ENCODE measurements around the gene ACSL3. TPM values are rescaled to one million over a fixed set of nuclear protein-coding genes. Genes with fewer than 3 reads are reported as not detected.

The ACSL3 gene
- total RNA-seq, 1 donor from 2014 or later = 106 TPM

DNA sequence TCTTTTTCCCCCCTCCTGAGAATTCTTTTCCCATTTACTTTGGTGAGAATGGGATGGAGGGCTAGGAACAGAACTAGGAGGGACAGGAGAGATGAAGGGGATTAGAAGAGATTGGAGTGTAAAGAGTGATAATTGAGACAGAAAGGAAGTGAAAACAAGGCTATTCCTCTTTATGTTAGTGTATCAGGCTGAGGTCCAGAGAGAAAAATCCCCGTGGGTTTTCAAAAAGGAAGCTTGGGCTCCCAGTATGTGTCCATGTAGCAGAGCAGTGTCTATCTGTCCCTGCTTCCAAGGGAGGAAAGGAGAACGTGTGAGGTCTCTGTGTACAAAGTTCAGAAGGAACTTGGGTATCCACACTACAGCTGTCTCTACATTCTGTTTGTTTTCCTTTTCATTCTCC, 131.3 kb downstream of the ACSL3 start:
- Histone ChIP-seq H2AFZ (replicated peaks) (no peak overlapping the region), H3K9ac (no peak overlapping the region), H3K27ac (no peak overlapping the region)

More for the DNA sequence above, 131.3 kb downstream of the ACSL3 start:
- no peak overlapping the region for H3K4me2 ChIP-seq
- Mint-ChIP-seq H3K4me1 (no peaks in the 10 kb centered on the region), H3K4me3 (no peak overlapping the region), H3K9me3 (peaks cover 10% of the 10 kb centered on the region), H3K36me3 (no peaks in the 10 kb centered on the region), H3K27me3 (ENCODE audit: insufficient read depth, low read depth) (peaks cover 5% of the 10 kb centered on the region), H3K27ac (no peak overlapping the region)
- H3K9me3 ChIP-seq (ENCODE audit: low read depth) = no peaks in the 10 kb centered on the region
- H3K4me3 ChIP-seq = no peak overlapping the region
- H4K20me1 ChIP-seq (ENCODE audit: low read depth) = no peaks in the 10 kb centered on the region
- H3K4me1 ChIP-seq = no peaks in the 10 kb centered on the region
- no peaks in the 10 kb centered on the region for H3K27me3 ChIP-seq
- no peaks in the 10 kb centered on the region for H3F3A ChIP-seq (ENCODE audit: low read depth)
- no peaks in the 10 kb centered on the region for H3K79me2 ChIP-seq (ENCODE audit: low read depth)
- no peaks in the 10 kb centered on the region for H3K36me3 ChIP-seq
- TF ChIP-seq EZH2 (IDR thresholded peaks at IDR 0.05) (no peak), EZH2phosphoT487 (IDR thresholded peaks at IDR 0.05) (no peak)
- TF ChIP-seq, protein P1, sequence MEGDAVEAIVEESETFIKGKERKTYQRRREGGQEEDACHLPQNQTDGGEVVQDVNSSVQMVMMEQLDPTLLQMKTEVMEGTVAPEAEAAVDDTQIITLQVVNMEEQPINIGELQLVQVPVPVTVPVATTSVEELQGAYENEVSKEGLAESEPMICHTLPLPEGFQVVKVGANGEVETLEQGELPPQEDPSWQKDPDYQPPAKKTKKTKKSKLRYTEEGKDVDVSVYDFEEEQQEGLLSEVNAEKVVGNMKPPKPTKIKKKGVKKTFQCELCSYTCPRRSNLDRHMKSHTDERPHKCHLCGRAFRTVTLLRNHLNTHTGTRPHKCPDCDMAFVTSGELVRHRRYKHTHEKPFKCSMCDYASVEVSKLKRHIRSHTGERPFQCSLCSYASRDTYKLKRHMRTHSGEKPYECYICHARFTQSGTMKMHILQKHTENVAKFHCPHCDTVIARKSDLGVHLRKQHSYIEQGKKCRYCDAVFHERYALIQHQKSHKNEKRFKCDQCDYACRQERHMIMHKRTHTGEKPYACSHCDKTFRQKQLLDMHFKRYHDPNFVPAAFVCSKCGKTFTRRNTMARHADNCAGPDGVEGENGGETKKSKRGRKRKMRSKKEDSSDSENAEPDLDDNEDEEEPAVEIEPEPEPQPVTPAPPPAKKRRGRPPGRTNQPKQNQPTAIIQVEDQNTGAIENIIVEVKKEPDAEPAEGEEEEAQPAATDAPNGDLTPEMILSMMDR (IDR thresholded peaks at IDR 0.05) = no peak
- no peak for DNase-seq (ENCODE audit: low spot score)

Other genes with a start within 250 kb of the ACSL3 start
- 16.4 and 25.0 TPM in 2 replicates for gene FARSB, start 204.9 kb upstream of the ACSL3 start, total RNA-seq (ENCODE audit: low replicate concordance)
- gene MOGAT1, start 189.4 kb upstream of the ACSL3 start, total RNA-seq (ENCODE audit: low replicate concordance) = 0.62 and 2.0 TPM in 2 replicates
- gene KCNE4, start 191.2 kb downstream of the ACSL3 start, total RNA-seq (ENCODE audit: low replicate concordance) = not detected in 2 replicates